ENCODE data around the gene ZBTB11.
"Not testable (repeated sequence)": the region's sequence is repeated elsewhere in the genome, so short reads cannot be mapped to it uniquely, and the experiment has no call there.

ZBTB11 gene

DNA sequence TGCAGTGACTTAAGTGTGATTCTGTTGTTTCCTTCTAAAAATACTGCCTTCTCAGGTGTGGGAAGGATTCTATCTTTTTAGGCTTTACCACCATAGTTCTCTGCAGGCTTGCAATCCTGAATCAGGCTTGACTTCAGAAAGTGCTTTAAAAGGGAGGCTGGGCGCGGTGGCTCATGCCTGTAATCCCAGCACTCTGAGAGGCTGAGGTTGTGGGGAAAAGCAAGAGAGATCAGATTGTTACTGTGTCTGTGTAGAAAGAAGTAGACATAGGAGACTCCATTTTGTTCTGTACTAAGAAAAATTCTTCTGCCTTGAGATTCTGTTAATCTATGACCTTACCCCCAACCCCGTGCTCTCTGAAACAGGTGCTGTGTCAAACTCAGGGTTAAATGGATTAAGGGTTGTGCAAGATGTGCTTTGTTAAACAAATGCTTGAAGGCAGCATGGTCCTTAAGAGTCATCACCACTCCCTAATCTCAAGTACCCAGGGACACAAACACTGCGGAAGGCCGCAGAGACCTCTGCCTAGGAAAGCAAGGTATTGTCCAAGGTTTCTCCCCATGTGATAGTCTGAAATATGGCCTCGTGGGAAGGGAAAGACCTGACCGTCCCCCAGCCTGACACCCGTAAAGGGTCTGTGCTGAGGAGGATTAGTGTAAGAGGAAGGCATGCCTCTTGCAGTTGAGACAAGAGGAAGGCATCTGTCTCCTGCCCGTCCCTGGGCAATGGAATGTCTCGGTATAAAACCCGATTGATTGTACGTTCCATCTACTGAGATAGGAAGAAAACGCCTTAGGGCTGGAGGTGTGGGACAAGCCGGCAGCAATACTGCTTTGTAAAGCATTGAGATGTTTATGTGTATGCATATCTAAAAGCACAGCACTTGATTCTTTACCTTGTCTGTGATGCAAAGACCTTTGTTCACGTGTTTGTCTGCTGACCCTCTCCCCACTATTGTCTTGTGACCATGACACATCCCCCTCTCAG lies 15.0 kb upstream of the ZBTB11 start:
- not testable (repeated sequence) for DNase-seq (ENCODE audit: low spot score)

DNA sequence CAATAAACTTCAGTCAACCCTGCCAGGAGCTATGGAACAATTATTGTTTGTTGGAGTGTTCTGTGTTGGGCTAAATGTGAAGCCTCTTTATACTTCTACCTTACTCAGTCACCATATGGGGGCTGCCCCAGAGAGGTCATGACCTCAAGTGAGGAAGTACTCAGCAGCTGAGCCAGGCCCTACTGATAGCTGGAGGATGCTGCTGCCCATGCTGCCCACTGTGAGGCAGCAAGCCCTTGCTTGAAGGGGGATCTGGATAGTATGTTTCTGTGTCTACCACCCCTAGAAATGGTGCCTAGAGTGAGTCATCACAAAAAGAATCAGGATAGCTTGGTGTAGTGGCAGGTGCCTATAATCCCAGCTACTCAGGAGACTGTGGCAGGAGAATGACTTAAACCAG lies 14.0 kb upstream of the ZBTB11 start:
- DNase-seq (ENCODE audit: low spot score), result no peak

DNA sequence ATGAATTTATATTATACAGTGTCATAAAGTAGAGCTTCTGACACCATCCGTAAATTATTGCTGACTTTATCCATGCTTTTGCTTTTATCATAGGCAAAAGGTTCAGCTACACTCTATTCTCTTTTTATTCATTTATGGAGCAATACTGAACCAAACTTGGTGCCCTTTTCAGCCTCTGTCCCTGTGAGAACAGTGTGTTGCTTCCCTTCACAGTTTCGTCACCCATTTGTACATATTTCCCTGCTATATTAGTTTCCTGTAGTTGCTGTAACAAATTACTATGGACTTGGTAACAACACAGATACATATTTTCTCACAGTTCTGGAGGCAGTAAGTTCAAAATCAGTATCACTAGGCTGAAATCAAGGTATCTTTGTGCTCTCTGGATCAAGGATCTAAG lies 12.4 kb upstream of the ZBTB11 start:
- DNase-seq (ENCODE audit: low spot score), result no peak

DNA sequence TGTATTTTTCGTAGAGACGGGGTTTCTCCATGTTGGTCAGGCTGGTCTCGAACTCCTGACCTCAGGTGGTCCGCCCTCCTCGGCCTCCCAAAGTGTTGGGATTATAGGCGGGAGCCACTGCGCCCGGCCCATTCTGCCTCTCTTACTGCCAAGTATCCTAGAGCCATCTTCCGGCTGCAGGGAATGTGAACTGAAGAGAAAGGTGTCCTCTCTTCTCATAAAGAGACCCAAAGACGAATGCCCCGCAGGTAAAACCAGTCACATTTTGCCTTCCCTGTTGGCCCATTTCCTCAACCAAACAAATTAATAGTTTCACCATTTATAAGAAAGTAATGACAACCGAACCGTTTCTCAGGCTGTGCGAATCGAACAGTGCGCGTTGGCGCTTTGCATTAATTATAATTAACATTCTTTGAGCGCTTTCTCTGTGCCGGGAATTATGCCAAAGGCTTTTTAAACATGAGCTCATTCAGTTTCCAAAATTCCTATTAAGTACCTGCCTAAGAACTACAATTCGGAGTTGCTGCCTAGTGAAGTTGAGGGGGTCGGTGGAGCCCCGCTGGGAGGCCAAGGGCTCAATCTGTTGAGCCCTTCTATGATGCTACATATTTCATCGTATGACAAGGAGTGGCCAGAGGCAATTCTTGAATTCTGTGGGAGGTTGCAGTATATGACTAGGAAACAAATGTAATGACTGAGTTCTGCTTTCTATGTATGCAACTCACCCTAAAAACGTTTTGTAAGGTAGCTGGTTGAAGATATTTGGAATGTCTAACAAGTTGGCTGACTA lies 10.4 kb upstream of the ZBTB11 start:
- DNase-seq (ENCODE audit: low spot score), result no peak

DNA sequence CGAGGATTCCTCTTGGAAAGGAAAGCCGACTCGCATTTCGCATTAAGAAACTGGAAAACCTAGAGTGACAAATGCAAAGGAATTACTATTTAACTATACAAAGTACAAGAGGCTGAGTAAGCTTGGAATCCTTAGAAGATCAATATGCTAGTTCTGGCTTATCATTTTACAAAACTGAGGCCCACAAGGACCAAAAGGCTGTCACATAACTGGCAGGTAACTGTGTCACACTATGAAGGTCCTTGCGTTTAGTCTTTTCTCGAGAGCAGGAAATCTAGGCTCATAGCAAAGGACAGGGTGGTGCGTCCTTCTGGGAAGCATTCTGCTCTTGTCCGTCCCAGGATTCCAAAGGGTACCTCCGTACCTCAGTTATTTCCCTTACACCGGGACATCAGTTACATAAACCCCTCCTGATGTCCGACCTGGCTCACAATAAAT lies 9.0 kb upstream of the ZBTB11 start:
- no peak for DNase-seq (ENCODE audit: low spot score)

GRCh38 chr3:101685050-101685400 lies 8.1 kb upstream of the ZBTB11 start:
- no peak for DNase-seq (ENCODE audit: low spot score)

GRCh38 chr3:101680466-101680865 lies 3.5 kb upstream of the ZBTB11 start:
- DNase-seq (ENCODE audit: low spot score), result no peak

GRCh38 chr3:101678837-101679236 lies 1.9 kb upstream of the ZBTB11 start:
- not testable (repeated sequence) for DNase-seq (ENCODE audit: low spot score)

- DNase-seq (ENCODE audit: low spot score), result no peak
Measured at GRCh38 chr3:101677436-101678286, 729 bp upstream of the ZBTB11 start.

GRCh38 chr3:101676216-101676764 lies 642 bp downstream of the ZBTB11 start:
- DNase-seq (ENCODE audit: low spot score), result peak; percentile 94

DNA sequence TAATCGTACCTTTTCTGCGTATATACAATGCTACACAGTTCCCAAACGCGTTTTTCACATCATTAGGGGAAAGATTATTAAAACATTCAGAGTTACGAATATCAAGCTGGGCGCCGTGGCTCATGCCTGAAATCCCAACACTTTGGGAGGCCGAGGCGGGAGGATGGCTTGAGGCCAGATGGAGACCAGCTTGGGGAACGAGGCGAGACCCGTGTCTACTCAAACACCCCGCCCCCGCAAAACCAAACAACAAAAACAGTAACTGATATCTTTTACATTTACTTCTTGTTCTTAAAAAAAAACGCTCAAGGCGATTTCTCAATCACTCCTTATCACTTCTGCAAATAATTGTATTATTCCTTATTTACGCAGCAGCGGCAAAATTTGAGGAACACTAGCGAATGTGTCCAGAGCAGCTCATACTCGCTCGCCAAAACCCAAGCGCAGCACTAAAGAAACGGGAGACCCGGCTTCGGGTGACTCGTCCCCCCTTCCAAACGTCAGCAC lies 1.2 kb downstream of the ZBTB11 start:
- no peak for DNase-seq (ENCODE audit: low spot score)

DNA sequence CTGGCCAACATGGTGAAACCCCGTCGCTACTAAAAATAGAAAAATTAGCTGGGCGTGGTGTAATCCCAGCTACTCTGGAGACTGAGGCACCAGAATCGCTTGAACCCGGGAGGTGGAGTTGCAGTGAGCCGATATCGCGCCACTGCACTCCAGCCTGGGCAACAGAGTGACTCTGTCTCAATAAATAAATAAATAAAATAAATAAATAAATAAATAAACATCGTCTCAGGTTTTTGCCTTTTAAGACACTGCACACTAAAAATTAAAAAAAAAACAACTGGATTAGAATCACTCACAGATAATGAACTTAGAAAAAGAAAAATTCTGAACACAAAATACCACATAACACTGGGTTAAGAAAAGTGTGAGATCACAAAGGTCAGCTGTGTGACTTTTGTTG lies 2.4 kb downstream of the ZBTB11 start:
- no peak for DNase-seq (ENCODE audit: low spot score)

DNA sequence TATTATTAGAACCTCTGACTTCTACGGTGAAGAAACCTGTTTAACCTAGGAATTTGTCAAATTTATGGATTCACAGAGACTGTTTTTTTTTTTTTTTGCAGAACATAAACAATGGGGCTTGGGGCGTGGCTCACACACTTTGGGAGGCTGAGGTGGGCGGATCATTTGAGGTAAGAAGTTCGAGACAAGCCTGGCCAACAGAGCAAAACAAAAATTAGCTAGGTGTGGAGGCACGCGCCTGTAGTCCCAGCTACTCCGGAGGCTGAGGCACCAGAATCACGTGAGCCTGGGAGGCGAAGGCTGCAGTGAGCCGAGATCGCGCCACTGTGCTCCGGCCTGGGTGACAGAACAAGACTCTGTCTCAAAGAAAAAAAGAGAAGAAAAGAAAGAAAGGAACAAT lies 3.0 kb downstream of the ZBTB11 start:
- no peak for DNase-seq (ENCODE audit: low spot score)

DNA sequence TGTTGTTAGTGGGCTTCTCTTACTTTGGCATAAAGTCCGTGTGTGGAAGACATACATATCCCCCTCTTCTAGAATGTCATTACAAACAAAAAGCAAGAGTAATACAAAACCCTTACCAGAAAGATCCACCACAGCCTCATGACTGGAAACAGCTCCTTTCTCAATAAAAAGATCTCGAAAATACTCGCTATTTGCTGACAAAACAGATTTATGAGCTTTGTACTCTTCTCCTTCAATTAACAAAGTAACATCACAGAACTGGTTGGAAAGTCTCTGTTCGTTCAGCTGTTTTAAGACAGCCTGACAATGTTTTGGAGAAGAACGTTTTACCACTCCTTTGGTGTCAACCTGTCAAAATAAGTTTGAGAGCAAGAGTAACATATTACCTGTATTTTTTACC lies 5.9 kb downstream of the ZBTB11 start:
- DNase-seq (ENCODE audit: low spot score), result no peak

GRCh38 chr3:101667844-101668243 lies 9.1 kb downstream of the ZBTB11 start:
- no peak for DNase-seq (ENCODE audit: low spot score)

GRCh38 chr3:101667331-101667730 lies 9.6 kb downstream of the ZBTB11 start:
- DNase-seq (ENCODE audit: low spot score), result no peak

- DNase-seq (ENCODE audit: low spot score), result no peak
Measured at GRCh38 chr3:101665851-101666250, 11.1 kb downstream of the ZBTB11 start.

GRCh38 chr3:101665357-101665756 lies 11.6 kb downstream of the ZBTB11 start:
- DNase-seq (ENCODE audit: low spot score), result no peak

DNA sequence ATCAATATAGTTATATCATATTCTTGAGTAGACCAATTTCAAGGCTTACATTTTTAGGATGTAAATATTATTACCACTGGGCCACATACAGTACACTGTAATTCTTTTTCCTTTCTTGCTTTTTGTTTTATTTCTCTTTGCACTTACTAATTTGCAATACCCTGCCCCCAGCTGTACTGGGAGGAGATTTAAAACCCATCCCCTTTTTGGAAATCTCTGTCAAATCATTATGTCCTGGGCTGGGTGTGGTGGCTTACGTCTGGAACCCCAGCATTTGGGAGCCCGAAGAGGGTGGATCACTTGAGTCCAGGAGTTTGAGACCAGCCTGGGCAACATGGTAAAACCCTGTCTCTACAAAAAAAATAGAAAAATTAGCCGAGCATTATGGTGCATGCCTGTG lies 16.2 kb downstream of the ZBTB11 start:
- DNase-seq (ENCODE audit: low spot score), result no peak

GRCh38 chr3:101656651-101657050 lies 20.3 kb downstream of the ZBTB11 start:
- DNase-seq (ENCODE audit: low spot score), result no peak

- no peak for DNase-seq (ENCODE audit: low spot score)
Measured at GRCh38 chr3:101646726-101647125, 30.2 kb downstream of the ZBTB11 start.
